GM12878 (cell line): ENCODE data around the gene EAF1. TPM values are rescaled to one million over a fixed set of nuclear protein-coding genes. Genes with fewer than 3 reads are reported as not detected.

Source experiments
- BHLHE40 ChIP-seq, 2 experiments: fragments of 450-650 bp in 1 of 2; IDR thresholded peaks; 2 replicates each; pipeline ENCODE4 v1.6.1; 2011 to 2017; ENCODE audit warnings: low read depth in 2 of 2, borderline replicate concordance in 1 of 2, improper control_type of control experiment in 1 of 2, low read length in 1 of 2, mild to moderate bottlenecking in 1 of 2
- CHD1 ChIP-seq: IDR thresholded peaks from 2 replicates; pipeline ENCODE4 v1.6.1; 2012; ENCODE audit warnings: low read depth, low read length, improper control_type of control experiment
- ESRRA ChIP-seq: IDR thresholded peaks from 2 replicates; pipeline ENCODE4 v1.6.1; 2012; ENCODE audit warnings: mild to moderate bottlenecking, low read length, improper control_type of control experiment
- GABPA ChIP-seq: IDR thresholded peaks from 2 replicates; pipeline ENCODE4 v1.6.1; 2014; ENCODE audit warnings: antibody characterized with exemption, low read depth, mild to moderate bottlenecking, inconsistent platforms
- HDAC6 ChIP-seq: fragments of 200-600 bp; sonication (generic); IDR thresholded peaks from one replicate; pipeline ENCODE4 v1.8.0; 2017; ENCODE audit warnings: antibody characterized with exemption; ENCODE audit not compliant: unreplicated experiment
- IRF4 ChIP-seq: IDR thresholded peaks from 2 replicates; pipeline ENCODE4 v1.6.1; 2011; ENCODE audit warnings: low read depth, low read length
- KLF5 ChIP-seq: fragments of 450-650 bp; IDR thresholded peaks from 2 replicates; pipeline ENCODE4 v1.6.1; 2014; ENCODE audit warnings: mild to moderate bottlenecking; ENCODE audit not compliant: partially characterized antibody
- MXI1 ChIP-seq: fragments of 150-350 bp; IDR thresholded peaks from 2 replicates; pipeline ENCODE4 v1.6.1; 2011; ENCODE audit warnings: low read depth, mild to moderate bottlenecking, inconsistent platforms, low read length, improper control_type of control experiment
- MYC ChIP-seq: IDR thresholded peaks from 2 replicates; pipeline ENCODE4 v1.6.1; 2011; ENCODE audit warnings: mild to moderate bottlenecking, low read length, moderate library complexity, inconsistent platforms; ENCODE audit not compliant: insufficient read depth, insufficient replicate concordance, insufficient read length, severe bottlenecking
- RAD21 ChIP-seq: IDR thresholded peaks from 2 replicates; pipeline ENCODE4 v1.6.1; 2011; ENCODE audit warnings: mild to moderate bottlenecking, low read depth, low read length, moderate library complexity; ENCODE audit not compliant: insufficient read depth
- RAD51 ChIP-seq: fragments of 450-650 bp; IDR thresholded peaks from 2 replicates; pipeline ENCODE4 v1.6.1; 2016; ENCODE audit warnings: moderate library complexity, mild to moderate bottlenecking, inconsistent platforms
- RB1 ChIP-seq: fragments of 450-650 bp; formaldehyde crosslinking; IDR thresholded peaks from 2 replicates; pipeline ENCODE4 v1.6.1; 2017; ENCODE audit warnings: mild to moderate bottlenecking, borderline replicate concordance
- RCOR1 ChIP-seq: conservative IDR thresholded peaks from 2 replicates; pipeline ENCODE4 v1.6.1; 2012; ENCODE audit warnings: low read depth, low read length, improper control_type of control experiment
- SMC3 ChIP-seq: IDR thresholded peaks from 2 replicates; pipeline ENCODE4 v1.6.1; 2011; ENCODE audit warnings: low read length, improper control_type of control experiment, borderline replicate concordance
- STAT3 ChIP-seq: IDR thresholded peaks from 2 replicates; pipeline ENCODE4 v1.6.1; 2011; ENCODE audit warnings: low read depth, low read length, improper control_type of control experiment
- TAF1 ChIP-seq: IDR thresholded peaks from 2 replicates; pipeline ENCODE4 v1.6.1; 2011; ENCODE audit warnings: mild to moderate bottlenecking, low read depth, low read length, borderline replicate concordance
- TCF12 ChIP-seq: IDR thresholded peaks from 2 replicates; pipeline ENCODE4 v1.6.1; 2011; ENCODE audit warnings: low read depth, mild to moderate bottlenecking, low read length
- ZBTB33 ChIP-seq: fragments of 450-650 bp; IDR thresholded peaks from 2 replicates; pipeline ENCODE4 v1.6.1; 2017; ENCODE audit warnings: mild to moderate bottlenecking
- ZBTB4 ChIP-seq: fragments of 450-650 bp; formaldehyde crosslinking; IDR thresholded peaks from 2 replicates; pipeline ENCODE4 v1.4.0; 2022; ENCODE audit warnings: mild to moderate bottlenecking, moderate library complexity
- ZBTB40 ChIP-seq: fragments of 450-650 bp; IDR thresholded peaks from 2 replicates; pipeline ENCODE4 v1.6.1; 2016; ENCODE audit warnings: mild to moderate bottlenecking, moderate library complexity, borderline replicate concordance
- ZNF24 ChIP-seq: fragments of 450-650 bp; IDR thresholded peaks from 2 replicates; pipeline ENCODE4 v1.6.1; 2017; ENCODE audit warnings: antibody characterized with exemption, mild to moderate bottlenecking
- ZNF274 ChIP-seq: IDR thresholded peaks from one replicate; pipeline ENCODE4 v1.8.0; 2011; ENCODE audit not compliant: insufficient read length, insufficient read depth
- polyA plus RNA-seq, 11 experiments: library from polyadenylated mRNA; depleted of rRNA in 4 of 11; unstranded in 6 of 11; stranded (reverse) in 5 of 11; fragments of >200 nt; fragmentation: Nextera tagmentation in 4 of 11; fragmentation: Illumina TruSeq in 1 of 11; extraction: Ambion mirVana in 4 of 11; extraction: Trizol in 1 of 11; gene quantifications; 1 replicate in 1 of 11; 2 replicates in 10 of 11; pipeline versions ENCODE4 v1.2.1 to v1.2.3, GENCODE V29; 2011 to 2016; ENCODE audit warnings: inconsistent platforms in 2 of 11, missing spikeins in 2 of 11, low read depth in 1 of 11
- total RNA-seq, 4 experiments: library from RNA; depleted of rRNA in 3 of 4; stranded (reverse); fragments of >200 nt in 3 of 4; fragmentation: Illumina TruSeq in 1 of 4; extraction: Trizol in 1 of 4; gene quantifications; 2 replicates each; pipeline versions ENCODE4 v1.2.1 to v1.2.3, GENCODE V29; 2013 to 2021

The EAF1 gene
- total and polyA plus RNA-seq, 10 of the 15 experiments (the other 5 are each of a cell fraction or from before 2014, with no cell fraction given) = 6.8 to 21.6 (median 15.6) TPM

GRCh38 chr3:15427182-15427880 lies at the start of gene EAF1, which contains the start of gene METTL6 (continued):
- TF ChIP-seq MYC = no peak
- no peak for TF ChIP-seq HDAC6
- TF ChIP-seq SMC3 = no peak
- no peak for TF ChIP-seq STAT3
- no peak for TF ChIP-seq ZNF274
- no peak for TF ChIP-seq ESRRA
- no peak; the same call in 1 of the 2 replicates for TF ChIP-seq MXI1
- TF ChIP-seq IRF4 = 0 out of 2 replicates have a peak, but pooled peaks have one; percentile 5
- TF ChIP-seq RAD21 = no peak
- TF ChIP-seq KLF5 = no peak
- no peak for TF ChIP-seq ZNF24
- peak; percentile 57; the same call in 1 of the 2 replicates for TF ChIP-seq TAF1
- TF ChIP-seq RAD51 = no peak
- peak; percentile 56; the same call in 1 of the 2 replicates for TF ChIP-seq RB1
- TF ChIP-seq TCF12 = no peak
- TF ChIP-seq RCOR1 = no peak
- TF ChIP-seq ZBTB33 = no peak
- peak; percentile 97 for TF ChIP-seq GABPA
- TF ChIP-seq ZBTB4 = no peak
- TF ChIP-seq ZBTB40 = peak; percentile 97
- TF ChIP-seq CHD1 = 0 out of 2 replicates have a peak, but pooled peaks have one; percentile 45
- peak in 1 of 2 experiments; percentile 15; a peak in 1 of 4 replicates for TF ChIP-seq BHLHE40 (IDR thresholded peaks at IDR 0.05; ENCODE audit: borderline replicate concordance in 1 of 2, low read depth in 2 of 2, low read length in 1 of 2)
